ENCODE results near the gene NECAB3. TPM values are rescaled to one million over a fixed set of nuclear protein-coding genes. Genes with fewer than 3 reads are reported as not detected.

NECAB3 gene
- total RNA-seq, 5 donors from 2014 or later (not counting 1 experiment from before 2014, with no cell fraction given), result 8.5 to 33.9 (median 28.9) TPM

GRCh38 chr20:33667245-33667675 is 7.0 kb downstream of the NECAB3 start:
- POLR2A ChIA-PET, result interaction anchor here in 1 of 2 donors (0.6 kb wide), 1 partner anchor 106 kb away, joined by 4 read pairs; no protein-coding TSS in a partner anchor
- H3K36me3 ChIP-seq (ENCODE audit: control insufficient read depth in 2 of 2, extremely low read depth in 1 of 2, insufficient read depth in 1 of 2, low read length in 1 of 2), result no peaks in the 10 kb centered on the region
- peak in 14 of 35 experiments; percentile 7 to 60 (median 30) for DNase-seq
- CTCF ChIA-PET, result interaction anchor here (0.5 to 2.9 kb wide), 9 partner anchors 12 to 1429 kb away, joined by 3 to 11 read pairs (median 3); partner anchors contain the start of genes CBFA2T2 (in 1 of the 2), CDK5RAP1 (in 1 of the 2) and SNTA1 (in 1 of the 2)
- H3K4me1 ChIP-seq (ENCODE audit: control insufficient read depth in 1 of 2, extremely low read depth in 1 of 2, insufficient read depth in 2 of 2, low read length in 2 of 2), result peaks cover 8 to 50% of the 10 kb centered on the region in 2 experiments
- WGBS (ENCODE audit: insufficient coverage), result 7% methylated on average over 55 of the region's 55 CpGs
- H3K27ac ChIP-seq (ENCODE audit: low read length), result no peak overlapping the region
- peak overlapping the region; percentile 74 to 95 (median 81) for H3K4me3 Mint-ChIP-seq
- H3K27ac Mint-ChIP-seq, result peak overlapping the region; percentile 27 to 68
- no peaks in the 10 kb centered on the region for H3K27me3 ChIP-seq (replicated peaks in 1 of 2; ENCODE audit: control insufficient read depth in 2 of 2, extremely low read depth in 1 of 2, insufficient read depth in 2 of 2, low read length in 1 of 2)
- no peaks in the 10 kb centered on the region for H3K36me3 Mint-ChIP-seq
- H3K27me3 Mint-ChIP-seq, result no peaks in the 10 kb centered on the region
- H3K4me1 Mint-ChIP-seq, result peaks cover 38 to 44% (median 39%) of the 10 kb centered on the region in 3 donors
- H3K9me3 ChIP-seq, result no peaks in the 10 kb centered on the region
- peak; percentile 10 to 22 (median 15) for ATAC-seq (replicated peaks in 1 of 4)
- peak overlapping the region; percentile 73 to 81 for H3K4me3 ChIP-seq (ENCODE audit: control insufficient read depth in 1 of 2, extremely low read depth in 1 of 2, low read length in 1 of 2)
- no peaks in the 10 kb centered on the region for H3K9me3 Mint-ChIP-seq

- H3K4me3 Mint-ChIP-seq, result peak within 1 kb of the TSS; percentile 91 to 96 (median 95)
- ChIA-PET CTCF (interaction anchor here (0.5 to 2.9 kb wide), 8 partner anchors 112 to 1430 kb away, joined by 3 to 11 read pairs (median 3); partner anchors contain the start of genes CBFA2T2 (in 1 of the 2) and SNTA1 (in 1 of the 2)), POLR2A (interaction anchor here in 1 of 2 donors (0.7 kb wide), 1 partner anchor 1437 kb away, joined by 5 read pairs; no protein-coding TSS in a partner anchor)
- H3K27me3 Mint-ChIP-seq, result no peaks in the 10 kb centered on the region
- no peaks in the 10 kb centered on the region for H3K9me3 Mint-ChIP-seq
- Histone ChIP-seq H3K4me1 (ENCODE audit: control insufficient read depth in 1 of 2, extremely low read depth in 1 of 2, insufficient read depth in 2 of 2, low read length in 2 of 2) (peaks cover 8 to 53% of the 10 kb centered on the region in 2 experiments), H3K36me3 (ENCODE audit: control insufficient read depth in 2 of 2, extremely low read depth in 1 of 2, insufficient read depth in 1 of 2, low read length in 1 of 2) (no peaks in the 10 kb centered on the region), H3K9me3 (no peaks in the 10 kb centered on the region), H3K27me3 (replicated peaks in 1 of 2; ENCODE audit: control insufficient read depth in 2 of 2, extremely low read depth in 1 of 2, insufficient read depth in 2 of 2, low read length in 1 of 2) (no peaks in the 10 kb centered on the region), H3K4me3 (ENCODE audit: control insufficient read depth in 1 of 2, extremely low read depth in 1 of 2, low read length in 1 of 2) (peak within 1 kb of the TSS; percentile 73 to 81), H3K27ac (ENCODE audit: low read length) (peak within 1 kb of the TSS; percentile 62)
- DNase-seq (peak; percentile 39 to 86 (median 64)), ATAC-seq (replicated peaks in 1 of 4) (peak; percentile 32 to 47 (median 37))
- no peaks in the 10 kb centered on the region for H3K36me3 Mint-ChIP-seq
- peaks cover 37 to 44% (median 38%) of the 10 kb centered on the region in 3 donors for H3K4me1 Mint-ChIP-seq
- H3K27ac Mint-ChIP-seq, result peak within 1 kb of the TSS; percentile 93 to 97
- WGBS (ENCODE audit: insufficient coverage), result 4% methylated on average over 49 of the region's 50 CpGs
Observed at GRCh38 chr20:33666293-33667244, 7.7 kb downstream of the NECAB3 start, which contains the start of gene ACTL10. Gene ACTL10 (plus strand): TSS chr20:33666943. CDS start chr20:33667498, 555 bp downstream.

- CTCF ChIA-PET, result interaction anchor here in 1 of 2 donors (0.5 kb wide), 1 partner anchor 239 kb away, joined by 4 read pairs; no protein-coding TSS in a partner anchor
- no peak for ATAC-seq (replicated peaks in 1 of 4)
- WGBS (ENCODE audit: insufficient coverage), result 82% methylated on average over 2 of the region's 2 CpGs
- DNase-seq, result peak in 1 of 35 experiments; percentile 39
- H3K27me3 Mint-ChIP-seq, result no peaks in the 10 kb centered on the region
- Histone ChIP-seq H3K4me1 (ENCODE audit: control insufficient read depth in 1 of 2, extremely low read depth in 1 of 2, insufficient read depth in 2 of 2, low read length in 2 of 2) (peaks cover 8 to 53% of the 10 kb centered on the region in 2 experiments), H3K9me3 (no peaks in the 10 kb centered on the region), H3K27ac (ENCODE audit: low read length) (peak overlapping the region; percentile 91), H3K36me3 (ENCODE audit: control insufficient read depth in 2 of 2, extremely low read depth in 1 of 2, insufficient read depth in 1 of 2, low read length in 1 of 2) (peaks cover 0 to 3% of the 10 kb centered on the region in 2 donors), H3K27me3 (replicated peaks in 1 of 2; ENCODE audit: control insufficient read depth in 2 of 2, extremely low read depth in 1 of 2, insufficient read depth in 2 of 2, low read length in 1 of 2) (no peaks in the 10 kb centered on the region), H3K4me3 (ENCODE audit: control insufficient read depth in 1 of 2, extremely low read depth in 1 of 2, low read length in 1 of 2) (no peak overlapping the region)
- POLR2A ChIA-PET, result interaction anchor here in 1 of 2 donors (0.5 kb wide), 1 partner anchor 31 kb away, joined by 4 read pairs; no protein-coding TSS in a partner anchor
- H3K27ac Mint-ChIP-seq, result peak overlapping the region; percentile 93 to 95
- H3K4me1 Mint-ChIP-seq, result peaks cover 37 to 44% (median 38%) of the 10 kb centered on the region in 3 donors
- H3K4me3 Mint-ChIP-seq, result peak overlapping the region; percentile 78 to 96 (median 95)
- H3K36me3 Mint-ChIP-seq, result no peaks in the 10 kb centered on the region
- no peaks in the 10 kb centered on the region for H3K9me3 Mint-ChIP-seq
Observed at GRCh38 chr20:33664762-33665144, 9.5 kb downstream of the NECAB3 start.

- Mint-ChIP-seq H3K27me3 (no peaks in the 10 kb centered on the region), H3K27ac (peak overlapping the region; percentile 93 to 95), H3K4me1 (peaks cover 37 to 44% (median 38%) of the 10 kb centered on the region in 3 donors), H3K9me3 (no peaks in the 10 kb centered on the region), H3K4me3 (peak overlapping the region; percentile 78 to 96 (median 95)), H3K36me3 (no peaks in the 10 kb centered on the region)
- Histone ChIP-seq H3K27me3 (replicated peaks in 1 of 2; ENCODE audit: control insufficient read depth in 2 of 2, extremely low read depth in 1 of 2, insufficient read depth in 2 of 2, low read length in 1 of 2) (no peaks in the 10 kb centered on the region), H3K4me3 (ENCODE audit: control insufficient read depth in 1 of 2, extremely low read depth in 1 of 2, low read length in 1 of 2) (peak overlapping the region; percentile 60 to 78), H3K27ac (ENCODE audit: low read length) (peak overlapping the region; percentile 91), H3K9me3 (no peaks in the 10 kb centered on the region), H3K36me3 (ENCODE audit: control insufficient read depth in 2 of 2, extremely low read depth in 1 of 2, insufficient read depth in 1 of 2, low read length in 1 of 2) (peaks cover 0 to 7% of the 10 kb centered on the region in 2 donors), H3K4me1 (ENCODE audit: control insufficient read depth in 1 of 2, extremely low read depth in 1 of 2, insufficient read depth in 2 of 2, low read length in 2 of 2) (peaks cover 8 to 53% of the 10 kb centered on the region in 2 experiments)
- no peak for ATAC-seq (replicated peaks in 1 of 4)
- CTCF ChIA-PET, result interaction anchor here in 1 of 2 donors (0.7 kb wide), 1 partner anchor 207 kb away, joined by 3 read pairs; no protein-coding TSS in a partner anchor
- 62% methylated on average over 8 of the region's 9 CpGs for WGBS (ENCODE audit: insufficient coverage)
- POLR2A ChIA-PET, result interaction anchor here in 1 of 2 donors (0.5 to 0.6 kb wide), 2 partner anchors 30 to 54 kb away, joined by 3 to 4 read pairs; no protein-coding TSS in a partner anchor
- DNase-seq, result no peak
Observed at GRCh38 chr20:33664085-33664761, 10.0 kb downstream of the NECAB3 start.

GRCh38 chr20:33663161-33664084 is 10.8 kb downstream of the NECAB3 start:
- WGBS (ENCODE audit: insufficient coverage), result 1% methylated on average over 83 of the region's 84 CpGs
- H3K36me3 Mint-ChIP-seq, result no peaks in the 10 kb centered on the region
- DNase-seq (peak; percentile 58 to 92 (median 77)), ATAC-seq (replicated peaks in 1 of 4) (peak; percentile 74 to 76 (median 75))
- Histone ChIP-seq H3K27me3 (replicated peaks in 1 of 2; ENCODE audit: control insufficient read depth in 2 of 2, extremely low read depth in 1 of 2, insufficient read depth in 2 of 2, low read length in 1 of 2) (no peaks in the 10 kb centered on the region), H3K4me1 (ENCODE audit: control insufficient read depth in 1 of 2, extremely low read depth in 1 of 2, insufficient read depth in 2 of 2, low read length in 2 of 2) (peaks cover 8 to 51% of the 10 kb centered on the region in 2 experiments), H3K9me3 (no peaks in the 10 kb centered on the region), H3K36me3 (ENCODE audit: control insufficient read depth in 2 of 2, extremely low read depth in 1 of 2, insufficient read depth in 1 of 2, low read length in 1 of 2) (peaks cover 0 to 8% of the 10 kb centered on the region in 2 donors), H3K27ac (ENCODE audit: low read length) (peak overlapping the region; percentile 91), H3K4me3 (ENCODE audit: control insufficient read depth in 1 of 2, extremely low read depth in 1 of 2, low read length in 1 of 2) (peak overlapping the region; percentile 60 to 78)
- ChIA-PET CTCF (interaction anchor here in 1 of 2 donors (0.7 to 1.7 kb wide), 2 partner anchors 16 to 206 kb away, joined by 3 to 5 read pairs; no protein-coding TSS in a partner anchor), POLR2A (no interaction called here)
- H3K4me1 Mint-ChIP-seq, result peaks cover 35 to 40% (median 36%) of the 10 kb centered on the region in 3 donors
- H3K4me3 Mint-ChIP-seq, result peak overlapping the region; percentile 78 to 96 (median 95)
- no peaks in the 10 kb centered on the region for H3K9me3 Mint-ChIP-seq
- H3K27ac Mint-ChIP-seq, result peak overlapping the region; percentile 93 to 95
- no peaks in the 10 kb centered on the region for H3K27me3 Mint-ChIP-seq
